Small intestine (tissue), 7 donors: Measurements from ENCODE around the gene SNX13. TPM values are rescaled to one million over a fixed set of nuclear protein-coding genes. Genes with fewer than 3 reads are reported as not detected.

Experiments
- DNase-seq, 2 donors: peaks; one replicate each; pipeline versions ENCODE4 v3.0.0 to v3.0.0-alpha.2; 2013
- FAIRE-seq: peaks from 2 replicates; lab custom pipeline; 2012; peaks lifted over from hg19 to GRCh38; lab: Jason Lieb, UNC
- H3K27ac ChIP-seq, 3 donors: one replicate each; pipeline ENCODE4 v1.5.1; 2013; ENCODE audit warnings: low read length in 2 of 3, mild to moderate bottlenecking in 2 of 3, control low read depth in 1 of 3, inconsistent platforms in 1 of 3, low read depth in 1 of 3, moderate library complexity in 1 of 3
- H3K27me3 ChIP-seq, 3 donors: one replicate each; pipeline ENCODE4 v1.6.1; 2013; ENCODE audit warnings: low read length in 3 of 3, inconsistent platforms in 1 of 3; ENCODE audit not compliant: control insufficient read depth in 3 of 3, insufficient read depth in 3 of 3
- H3K36me3 ChIP-seq, 3 donors: one replicate each; pipeline ENCODE4 v1.6.1; 2013; ENCODE audit warnings: low read length in 3 of 3, inconsistent platforms in 1 of 3, low read depth in 1 of 3, mild to moderate bottlenecking in 1 of 3, moderate library complexity in 1 of 3; ENCODE audit not compliant: control insufficient read depth in 3 of 3, insufficient read depth in 2 of 3
- H3K4me1 ChIP-seq, 3 donors: one replicate each; pipeline ENCODE4 v1.6.1; 2013; ENCODE audit warnings: low read length in 2 of 3, inconsistent platforms in 1 of 3, low read depth in 1 of 3, mild to moderate bottlenecking in 1 of 3, moderate library complexity in 1 of 3; ENCODE audit not compliant: control insufficient read depth in 3 of 3, insufficient read depth in 2 of 3
- H3K4me3 ChIP-seq, 3 donors: one replicate each; pipeline ENCODE4 v1.5.1; 2013; ENCODE audit warnings: low read length in 3 of 3, control low read depth in 1 of 3, inconsistent platforms in 1 of 3, low read depth in 1 of 3, mild to moderate bottlenecking in 1 of 3, moderate library complexity in 1 of 3
- H3K9me3 ChIP-seq, 2 donors: one replicate each; pipeline ENCODE4 v1.6.1; 2013; ENCODE audit warnings: low read depth in 1 of 2, low read length in 1 of 2; ENCODE audit not compliant: control insufficient read depth in 2 of 2, insufficient read depth in 1 of 2
- WGBS, 3 donors: extraction: QIAGEN DNeasy Blood & Tissue Kit; methylation state at CpG; one replicate each; pipeline ENCODE4 v1.1.7; 2013; 5-methylcytosine and 5-hydroxymethylcytosine counted together
- polyA plus RNA-seq, 4 donors: library from polyadenylated mRNA; stranded (reverse) in 3 of 4; unstranded in 1 of 4; fragments of 200-250 nt in 3 of 4; fragments of 120-200 nt in 1 of 4; gene quantifications; one replicate each; pipeline versions ENCODE4 v1.2.1 to v1.2.3, GENCODE V29; 2013
- donor health status: healthy with polysubstance abuse.
- donor health status: control.
- donor health status: control.
- donor health status: Bipolar disorder and iron deficiency.
- donor health status: healthy.

Gene SNX13
- polyA plus RNA-seq, 4 donors: 5.7 to 36.0 (median 7.6) TPM

- H3K27me3 ChIP-seq: no peaks in the 10 kb centered on the region
- whole genome bisulfite sequencing, 3 donors: 94 to 100% (median 96%) methylated on average over 1 of the region's 1 CpG
- H3K4me1 ChIP-seq: peaks cover 0 to 6% (median 0%) of the 10 kb centered on the region in 3 donors
- H3K36me3 ChIP-seq: peaks cover 0 to 2% (median 0%) of the 10 kb centered on the region in 3 donors
- no peak overlapping the region for H3K4me3 ChIP-seq
- H3K9me3 ChIP-seq: peaks cover 0 to 6% of the 10 kb centered on the region in 2 donors
- FAIRE-seq (no peak), DNase-seq (peak in 1 of 2 donors; percentile 18)
- H3K27ac ChIP-seq: no peak overlapping the region
Observed at GRCh38 chr7:17907014-17907413, 33.3 kb downstream of the SNX13 start.

GRCh38 chr7:17903337-17903736 is 37.0 kb downstream of the SNX13 start:
- Histone ChIP-seq H3K27ac (no peak overlapping the region), H3K36me3 (peaks cover 0 to 12% (median 0%) of the 10 kb centered on the region in 3 donors), H3K27me3 (no peaks in the 10 kb centered on the region), H3K9me3 (no peaks in the 10 kb centered on the region), H3K4me1 (peaks cover 0 to 6% (median 0%) of the 10 kb centered on the region in 3 donors), H3K4me3 (no peak overlapping the region)
- no peak for FAIRE-seq
- DNase-seq: peak; percentile 39 to 62

- no peaks in the 10 kb centered on the region for H3K9me3 ChIP-seq
- peaks cover 0 to 12% (median 0%) of the 10 kb centered on the region in 3 donors for H3K36me3 ChIP-seq
- DNase-seq (no peak), FAIRE-seq (no peak)
- no peaks in the 10 kb centered on the region for H3K27me3 ChIP-seq
- WGBS, 3 donors: 95 to 96% (median 95%) methylated on average over 5 of the region's 5 CpGs
- H3K4me1 ChIP-seq: peaks cover 0 to 6% (median 0%) of the 10 kb centered on the region in 3 donors
- H3K27ac ChIP-seq: no peak overlapping the region
- H3K4me3 ChIP-seq: no peak overlapping the region
Observed at GRCh38 chr7:17902599-17902998, 37.7 kb downstream of the SNX13 start.

GRCh38 chr7:17900464-17900863 is 39.8 kb downstream of the SNX13 start:
- H3K9me3 ChIP-seq: no peaks in the 10 kb centered on the region
- peaks cover 0 to 4% (median 0%) of the 10 kb centered on the region in 3 donors for H3K4me1 ChIP-seq
- FAIRE-seq (no peak), DNase-seq (no peak)
- 83 to 92% methylated on average over 1 of the region's 1 CpG; no CpG with 5 or more reads in 1 of the 3 donors for WGBS, 3 donors
- H3K27ac ChIP-seq: no peak overlapping the region
- no peak overlapping the region for H3K4me3 ChIP-seq
- H3K27me3 ChIP-seq: no peaks in the 10 kb centered on the region
- H3K36me3 ChIP-seq: peaks cover 0 to 12% (median 0%) of the 10 kb centered on the region in 3 donors

GRCh38 chr7:17898111-17898510 is 42.2 kb downstream of the SNX13 start:
- no peaks in the 10 kb centered on the region for H3K27me3 ChIP-seq
- no peak overlapping the region for H3K27ac ChIP-seq
- no peaks in the 10 kb centered on the region for H3K9me3 ChIP-seq
- peaks cover 0 to 12% (median 0%) of the 10 kb centered on the region in 3 donors for H3K36me3 ChIP-seq
- no peak overlapping the region for H3K4me3 ChIP-seq
- DNase-seq (no peak), FAIRE-seq (no peak)
- H3K4me1 ChIP-seq: peaks cover 0 to 4% (median 0%) of the 10 kb centered on the region in 3 donors
- WGBS, 3 donors: 93 to 97% (median 95%) methylated on average over 4 of the region's 4 CpGs

GRCh38 chr7:17887286-17887685 is 53.0 kb downstream of the SNX13 start:
- Histone ChIP-seq H3K4me1 (no peaks in the 10 kb centered on the region), H3K27ac (no peak overlapping the region), H3K9me3 (peaks cover 0 to 3% of the 10 kb centered on the region in 2 donors), H3K36me3 (peaks cover 0 to 10% (median 7%) of the 10 kb centered on the region in 3 donors), H3K4me3 (no peak overlapping the region), H3K27me3 (no peaks in the 10 kb centered on the region)
- FAIRE-seq (no peak), DNase-seq (no peak)
- WGBS, 3 donors: 93 to 97% (median 94%) methylated on average over 2 of the region's 2 CpGs

- Histone ChIP-seq H3K27ac (no peak overlapping the region), H3K36me3 (peaks cover 0 to 10% (median 5%) of the 10 kb centered on the region in 3 donors), H3K9me3 (peaks cover 0 to 3% of the 10 kb centered on the region in 2 donors), H3K4me3 (no peak overlapping the region), H3K27me3 (no peaks in the 10 kb centered on the region), H3K4me1 (no peaks in the 10 kb centered on the region)
- no peak for FAIRE-seq
- no peak for DNase-seq
- 91 to 95% (median 94%) methylated on average over 6 of the region's 6 CpGs for WGBS, 3 donors
Observed at GRCh38 chr7:17882685-17883084, 57.6 kb downstream of the SNX13 start.

GRCh38 chr7:17879075-17879661 is 61.1 kb downstream of the SNX13 start:
- Histone ChIP-seq H3K27ac (no peak overlapping the region), H3K36me3 (peaks cover 0 to 8% (median 3%) of the 10 kb centered on the region in 3 donors), H3K27me3 (no peaks in the 10 kb centered on the region), H3K9me3 (no peaks in the 10 kb centered on the region), H3K4me1 (no peaks in the 10 kb centered on the region), H3K4me3 (no peak overlapping the region)
- 93 to 96% (median 96%) methylated on average over 2 of the region's 2 CpGs for WGBS, 3 donors
- FAIRE-seq (no peak), DNase-seq (no peak)
